Astrocyte (in vitro differentiated cells and primary cell): ENCODE results near the gene CBX7. TPM values are rescaled to one million over a fixed set of nuclear protein-coding genes. Genes with fewer than 3 reads are reported as not detected.

Experiments used
- DNase-seq: peaks from one replicate; pipeline ENCODE4 v3.0.0-alpha.2; 2010; ENCODE audit warnings: low read depth
- FAIRE-seq: peaks from 2 replicates; lab custom pipeline; 2011; peaks lifted over from hg19 to GRCh38; lab: Jason Lieb, UNC
- H2AFZ ChIP-seq: 2 replicates; pipeline ENCODE4 v1.6.0; 2012; ENCODE audit warnings: low read depth, low read length, inconsistent platforms
- H3K27ac ChIP-seq: 2 replicates; pipeline ENCODE4 v1.5.1; 2011; ENCODE audit warnings: low read depth, low read length, inconsistent platforms
- H3K27me3 ChIP-seq: 2 replicates; pipeline ENCODE4 v1.6.0; 2011; ENCODE audit warnings: low read length, inconsistent platforms; ENCODE audit not compliant: insufficient read depth
- H3K36me3 ChIP-seq: 2 replicates; pipeline ENCODE4 v1.5.1; 2011; ENCODE audit warnings: low read length, inconsistent platforms; ENCODE audit not compliant: insufficient read depth
- H3K4me1 ChIP-seq: 2 replicates; pipeline ENCODE4 v1.5.1; 2011; ENCODE audit warnings: low read length, inconsistent platforms; ENCODE audit not compliant: insufficient read depth
- H3K4me2 ChIP-seq: 2 replicates; pipeline ENCODE4 v1.6.0; 2012; ENCODE audit warnings: low read length, inconsistent platforms
- H3K4me3 ChIP-seq: 2 replicates; pipeline ENCODE4 v1.5.1; 2011; ENCODE audit warnings: low read depth, mild to moderate bottlenecking, low read length, inconsistent platforms; ENCODE audit not compliant: insufficient read depth
- H3K79me2 ChIP-seq: 2 replicates; pipeline ENCODE4 v1.6.0; 2012; ENCODE audit warnings: mild to moderate bottlenecking, low read length, inconsistent platforms; ENCODE audit not compliant: insufficient read depth
- H3K9ac ChIP-seq: 2 replicates; pipeline ENCODE4 v1.6.0; 2012; ENCODE audit warnings: mild to moderate bottlenecking, low read length, inconsistent platforms
- H3K9me3 ChIP-seq: 2 replicates; pipeline ENCODE4 v1.5.1; 2012; ENCODE audit warnings: low read depth, mild to moderate bottlenecking, low read length, inconsistent platforms; ENCODE audit not compliant: insufficient read depth
- H4K20me1 ChIP-seq: 2 replicates; pipeline ENCODE4 v1.6.0; 2012; ENCODE audit warnings: low read length, inconsistent platforms; ENCODE audit not compliant: insufficient read depth
- H3K27ac Mint-ChIP-seq: one replicate; pipeline ENCODE4 v1.8.0; 2021; ENCODE audit warnings: mild to moderate bottlenecking, mixed read lengths; ENCODE audit not compliant: unreplicated experiment
- H3K27me3 Mint-ChIP-seq: one replicate; pipeline ENCODE4 v1.8.0; 2021; ENCODE audit warnings: low read depth, mixed read lengths; ENCODE audit not compliant: unreplicated experiment
- H3K36me3 Mint-ChIP-seq: one replicate; pipeline ENCODE4 v1.8.0; 2021; ENCODE audit warnings: low read depth, mixed read lengths; ENCODE audit not compliant: unreplicated experiment
- H3K4me1 Mint-ChIP-seq: one replicate; pipeline ENCODE4 v1.8.0; 2021; ENCODE audit warnings: low read depth, mixed read lengths; ENCODE audit not compliant: unreplicated experiment
- H3K4me3 Mint-ChIP-seq: one replicate; pipeline ENCODE4 v1.8.0; 2021; ENCODE audit warnings: mild to moderate bottlenecking, moderate library complexity, mixed read lengths; ENCODE audit not compliant: unreplicated experiment
- H3K9me3 Mint-ChIP-seq: one replicate; pipeline ENCODE4 v1.8.0; 2021; ENCODE audit warnings: mild to moderate bottlenecking, mixed read lengths; ENCODE audit not compliant: unreplicated experiment
- EZH2 ChIP-seq: IDR thresholded peaks from 2 replicates; pipeline ENCODE4 v1.6.1; 2012; ENCODE audit warnings: mild to moderate bottlenecking, low read length, inconsistent platforms; ENCODE audit not compliant: insufficient read depth
- total RNA-seq: library from RNA; stranded (reverse); gene quantifications from 2 replicates; pipeline ENCODE4 v1.2.1, GENCODE V29; 2021
- TF ChIP-seq, protein P1 (sequence below): IDR thresholded peaks from 2 replicates; pipeline ENCODE4 v1.5.1; 2011; ENCODE audit warnings: low read depth, mild to moderate bottlenecking, inconsistent platforms, low read length, moderate library complexity; ENCODE audit not compliant: insufficient read depth

Gene CBX7
- total RNA-seq, 1 donor from 2014 or later: 1.2 TPM

DNA sequence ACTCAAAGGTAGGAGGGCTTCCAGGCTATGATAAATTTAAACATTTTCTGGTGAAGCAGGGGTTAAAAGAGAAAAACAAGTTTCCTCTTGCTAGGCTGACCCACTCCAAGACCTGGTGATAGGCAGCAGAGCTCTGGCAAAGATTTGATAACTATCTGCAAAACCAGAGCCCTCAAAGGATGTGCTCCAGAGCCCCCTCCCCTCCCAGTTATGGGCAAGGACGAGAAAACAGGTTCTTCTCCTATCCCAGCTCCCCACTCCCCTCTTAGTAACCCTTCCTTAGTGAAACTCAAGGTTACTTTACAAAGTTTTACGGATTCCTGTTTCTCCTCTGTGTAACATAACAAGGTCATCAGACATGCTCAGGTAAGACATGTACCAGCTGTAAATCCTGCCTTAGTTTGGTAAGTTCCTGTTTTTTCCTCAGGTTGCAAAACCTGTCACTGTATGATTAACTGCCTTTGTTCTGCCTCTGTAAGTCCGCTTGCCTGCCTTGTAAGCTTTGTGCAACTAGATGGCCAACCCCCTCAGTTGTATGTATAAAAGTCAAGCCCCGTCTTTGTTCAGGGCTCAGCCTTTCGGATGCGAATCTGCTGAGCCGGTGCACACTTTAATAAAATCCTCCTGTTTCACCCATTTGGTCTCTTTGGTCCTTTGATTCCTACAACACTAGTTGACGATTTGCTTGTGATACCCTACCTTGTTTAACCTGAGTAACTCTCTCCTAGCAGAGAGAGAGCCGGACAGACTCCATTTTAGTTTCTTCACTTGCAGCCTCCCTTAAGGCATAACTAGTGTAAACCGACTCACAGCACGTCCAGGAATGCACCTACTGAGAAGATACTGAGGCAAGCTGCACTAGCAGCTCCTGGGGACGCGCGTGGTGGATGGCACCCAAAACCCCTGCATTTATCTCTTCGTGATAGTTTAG is 41.6 kb downstream of the CBX7 start:
- no peak overlapping the region for H3K9ac ChIP-seq
- H3K27me3 Mint-ChIP-seq: peaks cover 30% of the 10 kb centered on the region
- TF ChIP-seq, protein P1, sequence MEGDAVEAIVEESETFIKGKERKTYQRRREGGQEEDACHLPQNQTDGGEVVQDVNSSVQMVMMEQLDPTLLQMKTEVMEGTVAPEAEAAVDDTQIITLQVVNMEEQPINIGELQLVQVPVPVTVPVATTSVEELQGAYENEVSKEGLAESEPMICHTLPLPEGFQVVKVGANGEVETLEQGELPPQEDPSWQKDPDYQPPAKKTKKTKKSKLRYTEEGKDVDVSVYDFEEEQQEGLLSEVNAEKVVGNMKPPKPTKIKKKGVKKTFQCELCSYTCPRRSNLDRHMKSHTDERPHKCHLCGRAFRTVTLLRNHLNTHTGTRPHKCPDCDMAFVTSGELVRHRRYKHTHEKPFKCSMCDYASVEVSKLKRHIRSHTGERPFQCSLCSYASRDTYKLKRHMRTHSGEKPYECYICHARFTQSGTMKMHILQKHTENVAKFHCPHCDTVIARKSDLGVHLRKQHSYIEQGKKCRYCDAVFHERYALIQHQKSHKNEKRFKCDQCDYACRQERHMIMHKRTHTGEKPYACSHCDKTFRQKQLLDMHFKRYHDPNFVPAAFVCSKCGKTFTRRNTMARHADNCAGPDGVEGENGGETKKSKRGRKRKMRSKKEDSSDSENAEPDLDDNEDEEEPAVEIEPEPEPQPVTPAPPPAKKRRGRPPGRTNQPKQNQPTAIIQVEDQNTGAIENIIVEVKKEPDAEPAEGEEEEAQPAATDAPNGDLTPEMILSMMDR: no peak
- TF ChIP-seq EZH2: no peak
- H3K36me3 Mint-ChIP-seq: no peaks in the 10 kb centered on the region
- H3K4me3 Mint-ChIP-seq: no peak overlapping the region
- H4K20me1 ChIP-seq: no peaks in the 10 kb centered on the region
- no peak overlapping the region for H3K27ac ChIP-seq
- no peaks in the 10 kb centered on the region for H3K36me3 ChIP-seq
- H2AFZ ChIP-seq: no peak overlapping the region
- H3K4me1 Mint-ChIP-seq: no peaks in the 10 kb centered on the region
- H3K27ac Mint-ChIP-seq: no peak overlapping the region
- no peaks in the 10 kb centered on the region for H3K79me2 ChIP-seq
- no peaks in the 10 kb centered on the region for H3K4me1 ChIP-seq
- DNase-seq: no peak
- H3K9me3 Mint-ChIP-seq: peaks cover 2% of the 10 kb centered on the region
- H3K27me3 ChIP-seq: peaks cover 35% of the 10 kb centered on the region
- no peak overlapping the region for H3K4me2 ChIP-seq
- no peaks in the 10 kb centered on the region for H3K9me3 ChIP-seq
- no peak overlapping the region for H3K4me3 ChIP-seq
- FAIRE-seq: no peak

DNA sequence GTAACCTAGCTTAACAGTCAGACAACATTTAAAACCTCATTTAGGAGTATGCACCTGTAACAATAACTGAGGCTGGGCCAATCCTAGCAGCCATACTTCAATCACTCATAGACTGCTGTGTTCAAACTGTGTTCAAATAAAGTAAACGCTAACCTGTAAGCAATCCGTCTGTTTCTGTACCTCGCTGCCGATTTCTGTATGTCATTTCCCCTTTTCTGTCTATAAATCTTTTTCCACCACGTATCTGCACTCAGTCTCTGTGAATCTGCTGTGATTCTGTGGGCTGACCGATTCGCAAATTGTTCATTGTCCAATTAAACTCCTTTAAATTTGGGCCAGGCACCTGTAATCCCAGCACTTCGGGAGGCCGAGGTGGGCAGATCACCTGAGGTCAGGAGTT is 43.1 kb downstream of the CBX7 start:
- Mint-ChIP-seq H3K27ac (no peak overlapping the region), H3K4me1 (no peaks in the 10 kb centered on the region), H3K36me3 (no peaks in the 10 kb centered on the region), H3K9me3 (peaks cover 2% of the 10 kb centered on the region), H3K4me3 (no peak overlapping the region), H3K27me3 (peaks cover 15% of the 10 kb centered on the region)
- Histone ChIP-seq H3K4me1 (no peaks in the 10 kb centered on the region), H3K9ac (no peak overlapping the region), H3K4me3 (no peak overlapping the region), H3K9me3 (no peaks in the 10 kb centered on the region), H3K79me2 (no peaks in the 10 kb centered on the region), H3K27ac (no peak overlapping the region), H2AFZ (no peak overlapping the region), H3K4me2 (no peak overlapping the region), H3K27me3 (peaks cover 20% of the 10 kb centered on the region), H3K36me3 (no peaks in the 10 kb centered on the region), H4K20me1 (no peaks in the 10 kb centered on the region)
- DNase-seq (no peak), FAIRE-seq (no peak)
- TF ChIP-seq, protein P1: no peak
- TF ChIP-seq EZH2: no peak

DNA sequence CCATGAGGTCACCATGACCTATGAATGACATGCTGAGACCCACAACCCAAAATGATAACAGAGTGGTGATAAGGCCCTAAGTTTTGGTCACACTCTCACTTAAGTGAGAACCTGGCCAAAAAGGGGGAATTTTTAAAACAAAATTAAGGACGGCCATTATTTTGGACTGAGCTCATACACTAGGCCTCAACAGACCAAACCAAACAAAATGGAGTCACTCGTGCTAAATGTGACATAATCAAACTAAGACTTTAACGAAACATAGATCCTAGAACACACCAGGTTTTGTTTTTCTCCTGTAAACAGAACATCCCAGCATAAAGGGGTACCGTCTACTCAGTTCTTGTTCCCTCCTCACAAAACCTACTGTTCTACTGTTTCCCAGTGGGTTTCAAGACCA is 44.0 kb downstream of the CBX7 start:
- H3K4me3 Mint-ChIP-seq: no peak overlapping the region
- FAIRE-seq (no peak), DNase-seq (no peak)
- H3K4me1 ChIP-seq: no peaks in the 10 kb centered on the region
- no peaks in the 10 kb centered on the region for H3K9me3 Mint-ChIP-seq
- H3K4me2 ChIP-seq: no peak overlapping the region
- TF ChIP-seq EZH2: no peak
- TF ChIP-seq, protein P1: no peak
- no peak overlapping the region for H3K9ac ChIP-seq
- H3K27me3 ChIP-seq: peaks cover 11% of the 10 kb centered on the region
- H3K36me3 ChIP-seq: no peaks in the 10 kb centered on the region
- no peaks in the 10 kb centered on the region for H3K79me2 ChIP-seq
- no peak overlapping the region for H2AFZ ChIP-seq
- H3K36me3 Mint-ChIP-seq: no peaks in the 10 kb centered on the region
- no peaks in the 10 kb centered on the region for H4K20me1 ChIP-seq
- H3K4me1 Mint-ChIP-seq: no peaks in the 10 kb centered on the region
- H3K27ac Mint-ChIP-seq: no peak overlapping the region
- H3K9me3 ChIP-seq: no peaks in the 10 kb centered on the region
- no peak overlapping the region for H3K4me3 ChIP-seq
- H3K27ac ChIP-seq: no peak overlapping the region
- H3K27me3 Mint-ChIP-seq: peaks cover 13% of the 10 kb centered on the region
